HG02763 (cell line): ENCODE measurements around the gene TECTB.
"Not testable (repeated sequence)": the region's sequence is repeated elsewhere in the genome, so short reads cannot be mapped to it uniquely, and the experiment has no call there.

Source experiments
- ATAC-seq: cut with Tn5 transposase; IDR thresholded peaks from one replicate; pipeline ENCODE4 v1.9.1; 2021; ENCODE audit warnings: mild to moderate bottlenecking, moderate library complexity; ENCODE audit not compliant: unreplicated experiment

The TECTB gene

GRCh38 chr10:112283100-112283499 is at the start of gene TECTB:
Gene TECTB (plus strand): TSS chr10:112283400. CDS start chr10:112283735, 335 bp downstream.
- ATAC-seq = no peak

DNA sequence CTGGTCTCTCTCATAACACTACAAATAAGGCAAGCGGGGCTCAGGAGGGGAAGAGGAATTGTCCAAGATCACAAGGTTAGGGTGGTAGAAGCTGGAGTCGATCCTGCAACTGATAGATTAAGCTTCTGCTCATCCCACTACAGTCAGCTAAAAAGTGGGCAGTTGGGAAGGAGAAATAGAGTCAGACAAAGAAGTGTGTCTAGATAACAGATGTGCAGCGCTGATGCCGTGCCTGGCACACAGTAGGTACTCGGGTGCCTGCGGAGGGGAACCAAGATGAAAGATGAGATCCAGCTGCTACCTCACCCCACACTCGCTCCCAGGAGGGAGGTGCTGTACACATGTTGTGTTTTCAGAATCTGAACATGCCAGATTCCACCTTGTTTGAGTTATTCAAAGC is 48.1 kb upstream of the TECTB start:
- ATAC-seq = no peak

GRCh38 chr10:112235920-112236319 is 47.3 kb upstream of the TECTB start:
- ATAC-seq = no peak

- no peak for ATAC-seq
Observed at GRCh38 chr10:112236486-112236885, 46.7 kb upstream of the TECTB start.

GRCh38 chr10:112239347-112239746 is 43.9 kb upstream of the TECTB start:
- ATAC-seq = no peak

- ATAC-seq = no peak
Observed at GRCh38 chr10:112240441-112240840, 42.8 kb upstream of the TECTB start.

GRCh38 chr10:112241651-112242341 is 41.4 kb upstream of the TECTB start:
- no peak for ATAC-seq

DNA sequence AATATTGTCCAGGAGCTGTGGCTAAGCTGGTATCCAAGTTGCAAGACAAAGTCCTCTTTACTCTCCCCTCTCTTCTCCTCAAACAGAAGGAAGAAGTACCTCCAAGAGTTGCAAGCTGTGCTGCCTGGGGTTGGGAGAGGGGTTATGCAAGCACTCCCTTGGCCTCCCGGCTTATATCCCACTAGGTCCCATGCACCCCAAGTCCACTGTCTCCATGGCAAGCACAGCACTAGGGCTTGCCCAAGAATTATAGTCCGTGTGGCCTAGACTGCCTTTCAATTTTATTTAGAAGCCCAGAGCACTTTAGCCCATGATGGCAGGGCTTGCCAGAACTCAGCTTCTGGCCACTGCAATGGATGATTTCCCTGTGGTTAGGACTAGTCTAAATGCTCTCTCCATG is 40.4 kb upstream of the TECTB start:
- no peak for ATAC-seq

DNA sequence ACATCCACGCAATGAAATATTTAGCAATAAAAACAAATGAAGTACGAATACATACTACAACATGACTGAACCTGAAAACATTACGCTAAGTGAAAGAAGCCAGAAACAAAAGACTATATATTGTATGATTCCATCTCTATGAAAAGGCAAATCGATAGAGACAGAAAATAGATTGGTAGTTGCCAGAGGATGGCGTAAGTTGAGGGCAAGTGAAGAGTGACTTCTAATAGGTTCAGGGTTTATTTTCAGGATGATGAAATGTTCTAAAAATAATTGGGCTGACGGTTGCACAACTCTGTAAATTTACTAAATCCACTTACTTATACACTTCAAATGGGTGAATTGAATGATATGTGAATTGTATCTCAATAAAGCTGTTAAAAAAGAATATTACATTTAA is 39.5 kb upstream of the TECTB start:
- ATAC-seq = no peak

DNA sequence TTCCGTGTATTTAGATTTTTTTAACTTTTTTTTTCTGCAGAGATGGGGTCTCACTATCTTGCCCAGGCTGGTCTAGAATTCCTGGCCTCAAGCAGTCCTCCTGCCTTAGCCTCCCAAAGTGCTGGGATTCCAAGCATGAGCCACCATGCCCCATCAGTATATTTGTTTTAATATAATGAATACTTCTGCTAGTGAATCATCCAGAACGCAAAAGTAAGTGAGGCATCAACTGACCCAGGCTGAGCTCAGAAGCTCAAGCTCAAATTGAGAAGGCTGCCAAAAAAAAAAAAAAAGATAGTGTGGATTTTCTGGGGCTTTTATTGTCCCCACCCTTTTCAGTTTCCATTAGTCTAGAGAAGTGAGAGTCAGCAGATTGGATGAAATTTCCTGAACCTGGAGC is 39.0 kb upstream of the TECTB start:
- ATAC-seq = no peak

- no peak for ATAC-seq
Observed at GRCh38 chr10:112247791-112248190, 35.4 kb upstream of the TECTB start.

- no peak for ATAC-seq
Observed at GRCh38 chr10:112248584-112249295, 34.5 kb upstream of the TECTB start.

DNA sequence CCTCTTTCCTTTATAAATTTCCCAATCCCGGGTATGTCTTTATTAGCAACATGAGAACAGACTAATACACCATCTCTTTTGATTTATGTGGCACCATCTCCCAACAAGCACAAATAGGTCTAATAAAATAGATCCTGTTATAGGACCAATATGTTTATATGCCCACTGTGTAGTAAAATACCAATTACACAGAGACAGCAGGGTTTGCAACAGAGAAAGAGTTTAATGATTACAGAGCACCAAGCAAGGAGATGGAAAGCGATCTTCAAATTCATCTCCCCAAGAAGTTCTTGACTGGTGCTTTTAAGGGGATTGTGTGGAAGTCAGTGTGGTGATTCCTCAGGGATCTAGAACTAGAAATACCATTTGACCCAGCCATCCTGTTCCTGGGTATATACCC is 33.5 kb upstream of the TECTB start:
- no peak for ATAC-seq

DNA sequence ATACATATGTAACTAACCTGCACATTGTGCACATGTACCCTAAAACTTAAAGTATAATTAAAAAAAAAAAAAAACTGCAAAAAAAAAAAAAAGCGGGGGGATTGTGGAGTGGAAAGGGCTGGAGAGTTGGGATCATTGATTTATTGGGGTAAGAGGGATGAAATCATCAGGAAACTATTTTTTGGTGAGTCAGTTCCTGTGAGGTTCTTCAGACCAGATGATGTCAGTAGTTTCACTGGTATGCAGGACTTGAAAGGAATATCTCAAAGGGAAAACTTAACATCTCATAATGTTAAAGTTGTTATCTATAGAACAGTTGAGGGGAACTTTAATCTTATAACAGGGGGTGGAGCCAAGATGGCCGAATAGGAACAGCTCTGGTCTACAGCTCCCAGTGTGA is 32.6 kb upstream of the TECTB start:
- no peak for ATAC-seq

DNA sequence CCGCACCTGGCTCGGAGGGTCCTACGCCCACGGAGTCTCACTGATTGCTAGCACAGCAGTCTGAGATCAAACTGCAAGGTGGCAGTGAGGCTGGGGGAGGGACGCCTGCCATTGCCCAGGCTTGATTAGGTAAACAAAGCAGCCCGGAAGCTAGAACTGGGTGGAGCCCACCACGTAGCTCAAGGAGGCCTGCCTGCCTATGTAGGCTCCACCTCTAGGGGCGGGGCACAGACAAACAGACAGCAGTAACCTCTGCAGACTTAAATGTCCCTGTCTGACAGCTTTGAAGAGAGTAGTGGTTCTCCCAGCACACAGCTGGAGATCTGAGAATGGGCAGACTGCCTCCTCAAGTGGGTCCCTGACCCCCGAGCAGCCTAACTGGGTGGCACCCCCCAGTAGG is 32.0 kb upstream of the TECTB start:
- not testable (repeated sequence) for ATAC-seq

DNA sequence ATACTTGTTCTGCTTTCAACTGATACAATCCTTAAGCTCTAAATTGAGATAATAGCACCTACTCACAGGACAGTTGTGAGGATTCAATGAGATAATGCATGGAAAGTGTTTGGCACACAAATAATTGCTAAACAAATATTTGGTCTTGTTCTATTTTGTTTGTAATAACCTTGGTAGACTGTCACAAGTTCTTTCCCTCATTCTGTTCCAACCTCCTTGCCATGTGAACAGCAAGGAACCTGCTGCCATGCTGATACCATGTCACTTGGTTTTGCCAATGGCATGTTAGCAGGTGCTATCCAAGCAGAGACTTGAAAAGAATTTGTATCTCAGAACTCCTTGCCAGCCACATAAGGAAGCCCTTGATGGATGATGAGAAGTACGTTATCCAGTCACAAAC is 24.8 kb upstream of the TECTB start:
- ATAC-seq = no peak

DNA sequence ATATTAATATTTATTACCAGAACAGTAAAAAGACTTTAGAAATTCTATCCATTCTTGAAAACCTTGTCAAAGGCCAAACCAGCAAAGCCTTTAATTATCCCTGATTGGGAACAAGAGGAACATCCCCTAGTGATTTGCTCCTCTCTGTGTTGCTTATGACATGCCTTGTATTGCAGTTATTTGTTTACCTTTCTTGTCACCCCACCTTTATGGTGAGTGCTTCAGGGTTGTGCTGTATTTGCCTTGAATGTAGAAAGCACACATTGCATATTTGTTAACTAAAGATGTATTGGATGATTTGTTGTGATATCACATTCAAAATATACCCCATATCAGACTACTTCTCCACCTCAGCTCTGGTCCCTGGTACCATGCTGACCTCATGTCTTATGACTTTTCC is 23.5 kb upstream of the TECTB start:
- ATAC-seq = no peak

GRCh38 chr10:112260831-112261230 is 22.4 kb upstream of the TECTB start:
- no peak for ATAC-seq

DNA sequence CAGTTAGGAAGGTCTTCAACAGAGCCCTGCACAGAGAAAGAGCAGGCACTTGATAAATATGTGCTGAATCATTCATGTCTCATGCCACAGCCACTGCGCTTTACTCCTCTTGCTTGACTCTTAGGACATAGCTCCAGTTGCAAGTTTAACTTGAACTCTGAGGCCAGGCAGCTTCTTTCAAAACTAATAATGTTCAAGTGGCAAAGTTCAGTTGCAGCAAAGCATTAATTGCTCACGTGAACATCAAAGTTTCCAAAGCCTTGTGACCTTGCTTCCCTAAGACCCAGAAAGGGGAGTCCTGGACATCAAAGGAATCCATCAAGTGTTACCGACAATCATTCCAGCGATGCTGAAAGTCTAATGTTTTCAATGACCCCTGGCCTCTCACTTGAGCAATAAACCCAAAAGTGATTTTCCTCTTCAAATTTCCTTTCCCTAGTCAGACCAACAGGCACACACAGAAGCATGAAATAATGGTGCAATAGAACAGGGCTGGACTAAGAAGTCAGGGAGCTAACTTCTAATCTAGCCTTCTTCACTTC is 21.8 kb upstream of the TECTB start:
- ATAC-seq = no peak

DNA sequence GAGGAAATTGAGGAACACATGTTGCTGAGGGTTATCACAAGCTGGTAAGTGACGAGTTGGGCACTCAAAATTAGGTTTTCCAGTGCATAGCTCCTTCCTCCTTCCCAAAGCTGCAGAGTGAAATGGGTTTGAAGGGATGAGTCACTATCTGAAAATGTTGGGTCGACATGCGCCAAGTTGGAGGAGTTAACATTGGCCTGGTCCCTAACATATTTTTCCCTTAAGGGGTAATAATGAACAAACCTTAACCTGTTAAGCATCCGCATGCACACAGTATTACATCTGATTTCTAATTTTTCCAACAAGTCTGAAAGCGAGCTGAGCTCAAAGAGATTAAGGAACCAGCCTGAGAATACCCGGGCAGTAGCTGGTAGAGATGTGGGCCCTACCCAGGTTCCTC is 20.7 kb upstream of the TECTB start:
- ATAC-seq = no peak

DNA sequence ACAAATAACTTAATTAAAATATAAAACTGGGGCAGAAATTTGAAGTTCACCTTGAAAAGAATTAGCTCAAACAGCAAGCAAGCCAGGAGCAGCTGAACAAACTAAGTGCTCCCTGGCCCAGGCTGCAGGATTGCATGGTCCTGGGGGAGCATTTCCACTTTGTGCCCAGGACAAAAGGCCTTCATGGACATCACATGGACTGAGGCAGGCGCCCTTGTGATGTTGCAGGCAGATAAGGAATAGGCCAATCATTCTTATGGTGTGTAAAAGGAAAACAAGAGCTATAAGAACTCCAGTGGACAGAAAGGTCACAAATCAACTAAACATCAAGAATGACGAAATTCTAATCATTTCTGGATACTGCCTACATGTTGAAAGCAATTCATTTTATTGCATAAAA is 17.5 kb upstream of the TECTB start:
- ATAC-seq = no peak

- no peak for ATAC-seq
Observed at GRCh38 chr10:112269266-112269665, 13.9 kb upstream of the TECTB start.
